ENCODE results near the gene CASP9.

The CASP9 gene

GRCh38 chr1:15524021-15524282 lies at the start of gene CASP9:
Gene CASP9, minus strand, starts transcription at chr1:15524215. Its CDS starts 15 bp downstream, at chr1:15524200.
- no peak for ATAC-seq
- no peak for DNase-seq

- ATAC-seq: no peak
- no peak for DNase-seq
Measured at GRCh38 chr1:15573477-15573876, 49.5 kb upstream of the CASP9 start.

GRCh38 chr1:15571266-15571665 lies 47.3 kb upstream of the CASP9 start:
- ATAC-seq: no peak
- no peak for DNase-seq

- no peak for ATAC-seq
Measured at GRCh38 chr1:15570861-15571260, 46.8 kb upstream of the CASP9 start.

GRCh38 chr1:15568387-15569073 lies 44.5 kb upstream of the CASP9 start:
- no peak for DNase-seq
- no peak for ATAC-seq

More at GRCh38 chr1:15570861-15571260, 46.8 kb upstream of the CASP9 start:
- DNase-seq: no peak

GRCh38 chr1:15559189-15559810 lies 35.3 kb upstream of the CASP9 start:
- DNase-seq (no peak), ATAC-seq (no peak)

- DNase-seq: no peak
Measured at GRCh38 chr1:15558516-15558915, 34.5 kb upstream of the CASP9 start.

GRCh38 chr1:15557594-15557993 lies 33.6 kb upstream of the CASP9 start:
- DNase-seq: no peak
- no peak for ATAC-seq

More at GRCh38 chr1:15558516-15558915, 34.5 kb upstream of the CASP9 start:
- no peak for ATAC-seq

- no peak for DNase-seq
Measured at GRCh38 chr1:15557008-15557407, 33.0 kb upstream of the CASP9 start.

GRCh38 chr1:15550573-15550972 lies 26.6 kb upstream of the CASP9 start:
- DNase-seq: no peak
- no peak for ATAC-seq

More at GRCh38 chr1:15557008-15557407, 33.0 kb upstream of the CASP9 start:
- ATAC-seq: no peak

GRCh38 chr1:15546641-15547040 lies 22.6 kb upstream of the CASP9 start:
- ATAC-seq (no peak), DNase-seq (no peak)

- DNase-seq (no peak), ATAC-seq (no peak)
Measured at GRCh38 chr1:15543589-15544568, 19.9 kb upstream of the CASP9 start.

GRCh38 chr1:15543251-15543588 lies 19.2 kb upstream of the CASP9 start:
- ATAC-seq (no peak), DNase-seq (no peak)

- no peak for DNase-seq
- no peak for ATAC-seq
Measured at GRCh38 chr1:15542388-15543250, 18.6 kb upstream of the CASP9 start.

- DNase-seq (no peak), ATAC-seq (no peak)
Measured at GRCh38 chr1:15541231-15541792, 17.3 kb upstream of the CASP9 start.

- ATAC-seq (no peak), DNase-seq (no peak)
Measured at GRCh38 chr1:15540186-15540585, 16.2 kb upstream of the CASP9 start.

GRCh38 chr1:15538771-15539170 lies 14.8 kb upstream of the CASP9 start:
- ATAC-seq: no peak

GRCh38 chr1:15531682-15532081 lies 7.7 kb upstream of the CASP9 start:
- DNase-seq (no peak), ATAC-seq (no peak)

More at GRCh38 chr1:15538771-15539170, 14.8 kb upstream of the CASP9 start:
- no peak for DNase-seq

- DNase-seq (no peak), ATAC-seq (no peak)
Measured at GRCh38 chr1:15531003-15531402, 7.0 kb upstream of the CASP9 start.

- peak; percentile 96 for DNase-seq
- ATAC-seq: peak; percentile 64
Measured at GRCh38 chr1:15526490-15527339, 2.7 kb upstream of the CASP9 start, which contains the start of gene DNAJC16. Gene DNAJC16, plus strand, starts transcription at chr1:15526848. Its CDS starts 2,258 bp downstream, at chr1:15529106.
